SU-DHL-6 (cell line): ENCODE data around the gene COQ8B.

Source experiments
- H2AFZ ChIP-seq: fragments of 200-600 bp; sonication (generic); 2 replicates; pipeline ENCODE4 v1.6.1; 2014; ENCODE audit warnings: low read depth, mild to moderate bottlenecking, moderate library complexity, mixed read lengths, antibody characterized with exemption, low read length; ENCODE audit not compliant: severe bottlenecking
- H3F3A ChIP-seq: fragments of 200-600 bp; shearing (Covaris generic); 2 replicates; pipeline ENCODE4 v1.6.0; 2016; ENCODE audit warnings: antibody characterized with exemption, mild to moderate bottlenecking; ENCODE audit not compliant: insufficient read depth
- H3K27ac ChIP-seq: fragments of 200-600 bp; sonication (generic); 2 replicates; pipeline ENCODE4 v1.5.1; 2016; ENCODE audit warnings: low read depth, mild to moderate bottlenecking, low read length, moderate library complexity, mixed read lengths
- H3K27me3 ChIP-seq: fragments of 200-600 bp; sonication (generic), shearing (Covaris generic); 2 replicates; pipeline ENCODE4 v1.6.0; 2014; ENCODE audit warnings: mild to moderate bottlenecking, low read length
- H3K36me3 ChIP-seq: fragments of 200-600 bp; sonication (generic); 2 replicates; pipeline ENCODE4 v1.6.1; 2014; ENCODE audit warnings: mild to moderate bottlenecking, low read length, mixed read lengths
- H3K4me2 ChIP-seq: fragments of 300-600, 200-600 bp; shearing (Covaris generic), sonication (generic); 2 replicates; pipeline ENCODE4 v1.6.0; 2014; ENCODE audit warnings: low read length, low read depth, mild to moderate bottlenecking; ENCODE audit not compliant: poor library complexity, severe bottlenecking
- H3K4me3 ChIP-seq: fragments of 200-600 bp; sonication (generic); 2 replicates; pipeline ENCODE4 v1.5.1; 2014; ENCODE audit warnings: antibody characterized with exemption, low read length, mild to moderate bottlenecking, mixed read lengths; ENCODE audit not compliant: insufficient read depth, poor library complexity, severe bottlenecking
- H3K79me2 ChIP-seq: fragments of 200-600 bp; sonication (generic); 2 replicates; pipeline ENCODE4 v1.6.1; 2014; ENCODE audit warnings: mild to moderate bottlenecking, low read length, moderate library complexity; ENCODE audit not compliant: insufficient read depth
- H3K9ac ChIP-seq: fragments of 200-600 bp; sonication (generic); 2 replicates; pipeline ENCODE4 v1.7.0; 2014; ENCODE audit warnings: mild to moderate bottlenecking, low read length
- H3K9me2 ChIP-seq: fragments of 200-600 bp; sonication (generic); replicated peaks from 2 replicates; pipeline ENCODE4 v1.6.1; 2014; ENCODE audit warnings: low read length; ENCODE audit not compliant: insufficient read depth
- H3K9me3 ChIP-seq: fragments of 200-600 bp; sonication (generic); 2 replicates; pipeline ENCODE4 v1.6.1; 2014; ENCODE audit warnings: low read length, mixed read lengths; ENCODE audit not compliant: insufficient read depth
- H4K20me1 ChIP-seq: fragments of 200-600 bp; sonication (generic); 2 replicates; pipeline ENCODE4 v1.6.1; 2014; ENCODE audit warnings: low read depth, mild to moderate bottlenecking, antibody characterized with exemption, low read length, moderate library complexity, mixed read lengths
- CTCF ChIP-seq: fragments of 200-600 bp; sonication (generic); IDR thresholded peaks from one replicate; pipeline ENCODE4 v1.5.1; 2017; ENCODE audit warnings: antibody characterized with exemption, mild to moderate bottlenecking, low read length, moderate library complexity; ENCODE audit not compliant: insufficient read depth, poor library complexity, severe bottlenecking
- EZH2phosphoT487 ChIP-seq: fragments of 200-600 bp; sonication (generic), shearing (Covaris generic); conservative IDR thresholded peaks from 2 replicates; pipeline ENCODE4 v1.6.1; 2018; ENCODE audit warnings: mild to moderate bottlenecking, antibody characterized with exemption, low read length, moderate library complexity, mixed read lengths

Gene COQ8B

GRCh38 chr19:40671404-40671803, 45.3 kb downstream of the COQ8B start:
- Histone ChIP-seq H3K9ac (no peak overlapping the region), H3K36me3 (no peaks in the 10 kb centered on the region; the same call in 1 of the 2 replicates), H3K9me3 (peaks cover 10% of the 10 kb centered on the region; the same call in 1 of the 2 replicates), H3K9me2 (no peaks in the 10 kb centered on the region), H3K79me2 (no peaks in the 10 kb centered on the region), H4K20me1 (no peaks in the 10 kb centered on the region), H3K27ac (no peak overlapping the region), H3K4me3 (no peak overlapping the region), H3K27me3 (no peaks in the 10 kb centered on the region), H3F3A (no peaks in the 10 kb centered on the region), H2AFZ (no peak overlapping the region), H3K4me2 (no peak overlapping the region)
- TF ChIP-seq CTCF (no peak), EZH2phosphoT487 (no peak)

GRCh38 chr19:40668991-40669614, 47.6 kb downstream of the COQ8B start:
- Histone ChIP-seq H3K9me2 (no peaks in the 10 kb centered on the region), H3K4me3 (no peak overlapping the region), H3K27me3 (no peaks in the 10 kb centered on the region), H4K20me1 (no peaks in the 10 kb centered on the region), H3K4me2 (no peak overlapping the region), H3K9ac (no peak overlapping the region), H3K36me3 (no peaks in the 10 kb centered on the region; the same call in 1 of the 2 replicates), H3K9me3 (peaks cover 10% of the 10 kb centered on the region; the same call in 1 of the 2 replicates), H2AFZ (no peak overlapping the region), H3K27ac (no peak overlapping the region), H3K79me2 (no peaks in the 10 kb centered on the region), H3F3A (no peaks in the 10 kb centered on the region)
- TF ChIP-seq CTCF (no peak), EZH2phosphoT487 (no peak)

- Histone ChIP-seq H3K9me3 (peaks cover 10% of the 10 kb centered on the region; the same call in 1 of the 2 replicates), H3K36me3 (no peaks in the 10 kb centered on the region; the same call in 1 of the 2 replicates)
Measured at GRCh38 chr19:40667602-40668001, 49.1 kb downstream of the COQ8B start.

More at GRCh38 chr19:40667602-40668001, 49.1 kb downstream of the COQ8B start:
- Histone ChIP-seq H3F3A (0 out of 2 replicates have a peak, but pooled peaks cover 4% of the 10 kb centered on the region), H3K79me2 (no peaks in the 10 kb centered on the region), H3K4me3 (no peak overlapping the region), H3K9me2 (no peaks in the 10 kb centered on the region), H3K27me3 (no peaks in the 10 kb centered on the region), H3K9ac (no peak overlapping the region), H4K20me1 (no peaks in the 10 kb centered on the region), H3K4me2 (no peak overlapping the region), H3K27ac (no peak overlapping the region), H2AFZ (no peak overlapping the region)
- TF ChIP-seq CTCF (no peak), EZH2phosphoT487 (no peak)
